WTC11 (cell line): ENCODE data around the gene FGD2.

ENCODE experiments used
- CREM ChIP-seq: sonication (generic); formaldehyde crosslinking; IDR thresholded peaks from 2 replicates; pipeline ENCODE4 v1.8.1; 2022; ENCODE audit warnings: mild to moderate bottlenecking, missing genetic modification reagents, moderate library complexity
- FOXP1 ChIP-seq: sonication (generic); formaldehyde crosslinking; IDR thresholded peaks from 2 replicates; pipeline ENCODE4 v1.8.0; 2022; ENCODE audit warnings: missing genetic modification reagents, mild to moderate bottlenecking, moderate library complexity, borderline replicate concordance
- RORB ChIP-seq: fragments of 250-450 bp; sonication (Bioruptor Pico); IDR thresholded peaks from 2 replicates; pipeline ENCODE4 v1.9.0; 2021; ENCODE audit warnings: mild to moderate bottlenecking
- TEAD1 ChIP-seq: sonication (generic); formaldehyde crosslinking; IDR thresholded peaks from 2 replicates; pipeline ENCODE4 v1.8.0; 2022; ENCODE audit warnings: mild to moderate bottlenecking, missing genetic modification reagents
- TEAD4 ChIP-seq: sonication (generic); formaldehyde crosslinking; IDR thresholded peaks from 2 replicates; pipeline ENCODE4 v1.8.0; 2022; ENCODE audit warnings: mild to moderate bottlenecking, missing genetic modification reagents
- ZNF317 ChIP-seq: sonication (generic); formaldehyde crosslinking; IDR thresholded peaks from 2 replicates; pipeline ENCODE4 v1.8.1; 2023; ENCODE audit warnings: low read depth, mild to moderate bottlenecking, moderate library complexity, missing genetic modification reagents, borderline replicate concordance
- TF ChIP-seq, protein P1 (sequence below): sonication (generic); formaldehyde crosslinking; IDR thresholded peaks from 2 replicates; pipeline ENCODE4 v1.8.1; 2023; ENCODE audit warnings: mild to moderate bottlenecking, missing genetic modification reagents, moderate library complexity
- TF ChIP-seq, protein P2 (sequence below): sonication (generic); formaldehyde crosslinking; conservative IDR thresholded peaks from 2 replicates; pipeline ENCODE4 v1.8.1; 2022; ENCODE audit warnings: mild to moderate bottlenecking, missing genetic modification reagents
- TF ChIP-seq, protein P3 (sequence below): fragments of 250-450 bp; sonication (Bioruptor Pico); IDR thresholded peaks from 2 replicates; pipeline ENCODE4 v1.8.0; 2021; ENCODE audit warnings: mild to moderate bottlenecking
- TF ChIP-seq, protein P4 (sequence below): sonication (generic); formaldehyde crosslinking; conservative IDR thresholded peaks from 2 replicates; pipeline ENCODE4 v1.8.1; 2023; ENCODE audit warnings: mild to moderate bottlenecking, low read depth, missing genetic modification reagents, moderate library complexity
- TF ChIP-seq, protein P5 (sequence below): fragments of 200-600 bp; IDR thresholded peaks from 2 replicates; pipeline ENCODE4 v1.8.0; 2022; ENCODE audit warnings: antibody characterized with exemption
- TF ChIP-seq, protein P6 (sequence below): sonication (generic); formaldehyde crosslinking; IDR thresholded peaks from 2 replicates; pipeline ENCODE4 v1.8.1; 2022; ENCODE audit warnings: mild to moderate bottlenecking, missing genetic modification reagents, moderate library complexity, borderline replicate concordance
- TF ChIP-seq, protein P7 (sequence below): sonication (generic); formaldehyde crosslinking; IDR thresholded peaks from 2 replicates; pipeline ENCODE4 v1.8.0; 2022; ENCODE audit warnings: mild to moderate bottlenecking, missing genetic modification reagents

DNA sequence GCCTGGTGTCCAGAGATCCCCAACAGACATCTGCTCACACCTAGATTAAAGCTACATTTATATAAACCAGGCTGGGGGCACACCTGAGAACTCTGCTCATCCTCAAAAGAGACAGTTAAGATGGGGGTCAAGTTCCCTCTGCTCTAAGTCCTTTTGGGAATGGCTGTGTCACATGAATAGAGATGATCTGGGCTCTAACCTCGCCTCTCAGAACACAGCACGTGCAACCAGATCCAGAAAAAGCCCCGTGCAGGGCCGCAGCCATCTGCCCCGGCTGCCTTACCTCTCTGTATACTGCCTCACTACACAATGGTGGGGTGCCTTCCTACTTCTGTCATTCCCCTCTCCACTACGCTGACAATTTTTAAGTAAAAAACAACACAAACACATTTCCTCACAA lies 25.3 kb upstream of the FGD2 start:
- TF ChIP-seq, protein P1, sequence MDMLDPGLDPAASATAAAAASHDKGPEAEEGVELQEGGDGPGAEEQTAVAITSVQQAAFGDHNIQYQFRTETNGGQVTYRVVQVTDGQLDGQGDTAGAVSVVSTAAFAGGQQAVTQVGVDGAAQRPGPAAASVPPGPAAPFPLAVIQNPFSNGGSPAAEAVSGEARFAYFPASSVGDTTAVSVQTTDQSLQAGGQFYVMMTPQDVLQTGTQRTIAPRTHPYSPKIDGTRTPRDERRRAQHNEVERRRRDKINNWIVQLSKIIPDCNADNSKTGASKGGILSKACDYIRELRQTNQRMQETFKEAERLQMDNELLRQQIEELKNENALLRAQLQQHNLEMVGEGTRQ: no peak
- no peak for TF ChIP-seq RORB (CRISPR knock-in tag)
- no peak for TF ChIP-seq TEAD1 (CRISPR knock-in tag)
- TF ChIP-seq, protein P2, sequence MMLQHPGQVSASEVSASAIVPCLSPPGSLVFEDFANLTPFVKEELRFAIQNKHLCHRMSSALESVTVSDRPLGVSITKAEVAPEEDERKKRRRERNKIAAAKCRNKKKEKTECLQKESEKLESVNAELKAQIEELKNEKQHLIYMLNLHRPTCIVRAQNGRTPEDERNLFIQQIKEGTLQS (CRISPR knock-in tag): no peak
- TF ChIP-seq CREM: no peak
- TF ChIP-seq, protein P3, sequence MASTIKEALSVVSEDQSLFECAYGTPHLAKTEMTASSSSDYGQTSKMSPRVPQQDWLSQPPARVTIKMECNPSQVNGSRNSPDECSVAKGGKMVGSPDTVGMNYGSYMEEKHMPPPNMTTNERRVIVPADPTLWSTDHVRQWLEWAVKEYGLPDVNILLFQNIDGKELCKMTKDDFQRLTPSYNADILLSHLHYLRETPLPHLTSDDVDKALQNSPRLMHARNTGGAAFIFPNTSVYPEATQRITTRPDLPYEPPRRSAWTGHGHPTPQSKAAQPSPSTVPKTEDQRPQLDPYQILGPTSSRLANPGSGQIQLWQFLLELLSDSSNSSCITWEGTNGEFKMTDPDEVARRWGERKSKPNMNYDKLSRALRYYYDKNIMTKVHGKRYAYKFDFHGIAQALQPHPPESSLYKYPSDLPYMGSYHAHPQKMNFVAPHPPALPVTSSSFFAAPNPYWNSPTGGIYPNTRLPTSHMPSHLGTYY: no peak
- TF ChIP-seq, protein P4, sequence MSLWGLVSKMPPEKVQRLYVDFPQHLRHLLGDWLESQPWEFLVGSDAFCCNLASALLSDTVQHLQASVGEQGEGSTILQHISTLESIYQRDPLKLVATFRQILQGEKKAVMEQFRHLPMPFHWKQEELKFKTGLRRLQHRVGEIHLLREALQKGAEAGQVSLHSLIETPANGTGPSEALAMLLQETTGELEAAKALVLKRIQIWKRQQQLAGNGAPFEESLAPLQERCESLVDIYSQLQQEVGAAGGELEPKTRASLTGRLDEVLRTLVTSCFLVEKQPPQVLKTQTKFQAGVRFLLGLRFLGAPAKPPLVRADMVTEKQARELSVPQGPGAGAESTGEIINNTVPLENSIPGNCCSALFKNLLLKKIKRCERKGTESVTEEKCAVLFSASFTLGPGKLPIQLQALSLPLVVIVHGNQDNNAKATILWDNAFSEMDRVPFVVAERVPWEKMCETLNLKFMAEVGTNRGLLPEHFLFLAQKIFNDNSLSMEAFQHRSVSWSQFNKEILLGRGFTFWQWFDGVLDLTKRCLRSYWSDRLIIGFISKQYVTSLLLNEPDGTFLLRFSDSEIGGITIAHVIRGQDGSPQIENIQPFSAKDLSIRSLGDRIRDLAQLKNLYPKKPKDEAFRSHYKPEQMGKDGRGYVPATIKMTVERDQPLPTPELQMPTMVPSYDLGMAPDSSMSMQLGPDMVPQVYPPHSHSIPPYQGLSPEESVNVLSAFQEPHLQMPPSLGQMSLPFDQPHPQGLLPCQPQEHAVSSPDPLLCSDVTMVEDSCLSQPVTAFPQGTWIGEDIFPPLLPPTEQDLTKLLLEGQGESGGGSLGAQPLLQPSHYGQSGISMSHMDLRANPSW (CRISPR knock-in tag): no peak
- TF ChIP-seq TEAD4 (CRISPR knock-in tag): no peak
- TF ChIP-seq, protein P5, sequence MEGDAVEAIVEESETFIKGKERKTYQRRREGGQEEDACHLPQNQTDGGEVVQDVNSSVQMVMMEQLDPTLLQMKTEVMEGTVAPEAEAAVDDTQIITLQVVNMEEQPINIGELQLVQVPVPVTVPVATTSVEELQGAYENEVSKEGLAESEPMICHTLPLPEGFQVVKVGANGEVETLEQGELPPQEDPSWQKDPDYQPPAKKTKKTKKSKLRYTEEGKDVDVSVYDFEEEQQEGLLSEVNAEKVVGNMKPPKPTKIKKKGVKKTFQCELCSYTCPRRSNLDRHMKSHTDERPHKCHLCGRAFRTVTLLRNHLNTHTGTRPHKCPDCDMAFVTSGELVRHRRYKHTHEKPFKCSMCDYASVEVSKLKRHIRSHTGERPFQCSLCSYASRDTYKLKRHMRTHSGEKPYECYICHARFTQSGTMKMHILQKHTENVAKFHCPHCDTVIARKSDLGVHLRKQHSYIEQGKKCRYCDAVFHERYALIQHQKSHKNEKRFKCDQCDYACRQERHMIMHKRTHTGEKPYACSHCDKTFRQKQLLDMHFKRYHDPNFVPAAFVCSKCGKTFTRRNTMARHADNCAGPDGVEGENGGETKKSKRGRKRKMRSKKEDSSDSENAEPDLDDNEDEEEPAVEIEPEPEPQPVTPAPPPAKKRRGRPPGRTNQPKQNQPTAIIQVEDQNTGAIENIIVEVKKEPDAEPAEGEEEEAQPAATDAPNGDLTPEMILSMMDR: no peak
- TF ChIP-seq, protein P6, sequence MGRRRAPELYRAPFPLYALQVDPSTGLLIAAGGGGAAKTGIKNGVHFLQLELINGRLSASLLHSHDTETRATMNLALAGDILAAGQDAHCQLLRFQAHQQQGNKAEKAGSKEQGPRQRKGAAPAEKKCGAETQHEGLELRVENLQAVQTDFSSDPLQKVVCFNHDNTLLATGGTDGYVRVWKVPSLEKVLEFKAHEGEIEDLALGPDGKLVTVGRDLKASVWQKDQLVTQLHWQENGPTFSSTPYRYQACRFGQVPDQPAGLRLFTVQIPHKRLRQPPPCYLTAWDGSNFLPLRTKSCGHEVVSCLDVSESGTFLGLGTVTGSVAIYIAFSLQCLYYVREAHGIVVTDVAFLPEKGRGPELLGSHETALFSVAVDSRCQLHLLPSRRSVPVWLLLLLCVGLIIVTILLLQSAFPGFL (CRISPR knock-in tag): no peak
- TF ChIP-seq, protein P7, sequence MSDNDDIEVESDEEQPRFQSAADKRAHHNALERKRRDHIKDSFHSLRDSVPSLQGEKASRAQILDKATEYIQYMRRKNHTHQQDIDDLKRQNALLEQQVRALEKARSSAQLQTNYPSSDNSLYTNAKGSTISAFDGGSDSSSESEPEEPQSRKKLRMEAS (CRISPR knock-in tag): no peak
- no peak for TF ChIP-seq FOXP1 (CRISPR knock-in tag)
- no peak for TF ChIP-seq ZNF317
